ENCODE data around the gene PPP1CA.

GRCh38 chr11:67355794-67356386, 45.8 kb downstream of the PPP1CA start:
- TF ChIP-seq CTCF (IDR thresholded peaks at IDR 0.05) (no peak), POLR2A (IDR thresholded peaks at IDR 0.05) (no peak)
